GM21576 (cell line): ENCODE data around the gene TAF6.
"Not testable (repeated sequence)": the region's sequence is repeated elsewhere in the genome, so short reads cannot be mapped to it uniquely, and the experiment has no call there.

Experiments used
- ATAC-seq: cut with Tn5 transposase; IDR thresholded peaks from one replicate; pipeline ENCODE4 v1.9.1; 2021; ENCODE audit warnings: mild to moderate bottlenecking, moderate library complexity; ENCODE audit not compliant: unreplicated experiment

Gene TAF6

DNA sequence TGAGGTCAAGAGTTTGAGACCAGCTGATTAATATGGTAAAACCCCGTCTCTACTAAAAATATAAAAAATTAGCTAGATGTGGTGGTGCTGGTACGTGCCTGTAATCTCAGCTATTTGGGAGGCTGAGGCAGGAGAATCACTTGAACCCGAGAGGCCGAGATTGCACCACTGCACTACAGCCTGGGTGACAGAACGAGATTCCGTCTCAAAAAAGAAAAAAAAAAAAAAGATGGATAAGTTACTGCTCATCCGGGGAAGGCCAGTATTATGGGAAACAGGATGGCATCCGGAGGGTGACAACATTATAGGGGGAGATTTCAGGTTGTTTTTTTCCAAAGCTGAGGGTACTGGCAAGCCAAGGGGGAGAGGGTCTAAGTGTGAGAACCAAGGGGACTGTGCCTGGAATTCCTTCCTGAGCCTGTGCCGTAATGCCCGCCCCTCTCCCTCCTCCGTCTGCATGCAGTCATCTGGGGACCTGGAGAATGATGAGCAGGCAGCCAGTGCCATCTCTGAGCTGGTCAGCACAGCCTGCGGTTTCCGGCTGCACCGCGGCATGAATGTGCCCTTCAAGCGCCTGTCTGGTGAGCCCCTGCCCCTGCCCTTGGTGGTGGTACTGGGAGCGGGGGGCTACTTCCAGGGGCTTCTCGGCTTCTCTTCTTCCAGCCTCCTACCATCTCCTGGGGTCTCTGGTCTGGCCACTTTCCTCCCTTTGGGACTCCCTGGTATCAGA, 33.9 kb upstream of the TAF6 start:
- no peak for ATAC-seq

DNA sequence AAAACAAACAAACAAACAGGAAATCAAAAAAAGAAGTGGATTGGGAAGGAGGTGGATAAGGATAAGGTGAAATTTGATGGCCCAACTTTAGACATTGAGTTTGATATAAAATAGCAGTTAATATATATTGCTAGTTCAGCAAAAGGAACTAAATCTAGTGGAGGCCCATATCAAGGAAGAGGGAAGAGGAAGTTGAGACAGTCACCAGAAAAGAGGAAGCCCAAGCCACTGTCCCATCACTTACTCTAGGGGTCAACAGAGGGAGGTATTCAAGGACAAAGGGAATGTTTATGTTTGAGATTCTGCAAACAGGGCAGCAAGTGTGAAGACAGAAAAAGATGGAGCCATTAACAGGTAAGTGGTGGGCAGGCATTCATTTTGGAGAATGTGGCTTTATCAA, 33.2 kb upstream of the TAF6 start:
- no peak for ATAC-seq

DNA sequence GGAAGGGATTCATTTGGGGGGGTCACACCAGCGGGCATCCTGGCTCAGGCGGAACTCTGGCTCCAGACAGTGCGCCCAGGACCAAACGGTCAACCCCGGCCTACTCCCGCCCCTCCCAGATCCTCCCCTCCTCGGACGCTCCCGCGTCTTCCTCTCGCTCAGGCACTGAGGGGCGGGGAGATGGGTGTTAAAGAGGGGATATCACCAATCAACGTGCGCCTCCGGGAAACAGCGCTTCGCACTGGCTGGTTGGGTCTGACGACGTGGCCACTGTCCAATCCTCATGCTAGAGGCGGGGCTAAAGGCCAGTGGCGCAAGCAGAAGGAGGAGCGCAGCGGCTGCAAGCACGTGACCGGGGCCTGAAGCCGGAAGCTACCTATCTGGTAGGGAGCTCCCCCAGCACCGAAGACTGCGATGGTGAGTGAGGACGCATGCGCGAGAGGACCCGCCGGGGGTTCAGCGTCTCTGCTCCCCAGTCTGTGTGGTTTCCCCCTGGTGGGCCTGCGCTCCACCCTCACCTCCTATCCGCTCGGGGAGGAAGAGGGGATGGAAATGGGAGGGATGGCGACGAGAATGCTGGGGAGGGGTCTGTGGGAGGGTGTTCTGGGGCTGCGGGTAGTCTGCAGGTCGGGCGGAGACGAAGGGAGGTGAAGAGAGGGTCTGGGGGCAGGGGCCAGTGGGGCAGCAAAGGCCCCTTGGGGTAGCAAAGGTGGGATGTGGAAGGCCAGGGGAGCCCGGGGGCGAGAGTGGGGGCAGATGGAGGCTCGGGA, 29.6 kb upstream of the TAF6 start, which contains the start of gene LAMTOR4:
TSS of gene LAMTOR4 (plus strand) at position 360 of the 770 bp plus-strand sequence. CDS start at position 415, 55 bp downstream.
- ATAC-seq = peak; percentile 98

DNA sequence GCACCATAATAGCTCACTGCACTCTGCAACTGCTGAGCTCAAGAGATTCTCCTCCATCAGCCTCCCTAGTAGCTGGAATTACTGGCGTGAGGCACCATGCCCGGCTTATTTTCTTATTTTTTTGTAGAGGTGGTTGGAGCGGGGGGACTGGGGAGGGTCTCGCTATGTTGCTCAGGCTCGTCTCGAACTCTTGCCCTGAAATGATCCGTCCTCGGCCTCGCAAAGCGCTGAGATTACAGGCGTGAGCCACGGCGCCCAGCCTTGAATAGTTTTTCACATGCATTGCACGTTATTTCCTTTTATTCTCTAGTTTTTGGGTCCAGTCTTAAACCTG, 29.0 kb upstream of the TAF6 start:
- ATAC-seq = no peak

DNA sequence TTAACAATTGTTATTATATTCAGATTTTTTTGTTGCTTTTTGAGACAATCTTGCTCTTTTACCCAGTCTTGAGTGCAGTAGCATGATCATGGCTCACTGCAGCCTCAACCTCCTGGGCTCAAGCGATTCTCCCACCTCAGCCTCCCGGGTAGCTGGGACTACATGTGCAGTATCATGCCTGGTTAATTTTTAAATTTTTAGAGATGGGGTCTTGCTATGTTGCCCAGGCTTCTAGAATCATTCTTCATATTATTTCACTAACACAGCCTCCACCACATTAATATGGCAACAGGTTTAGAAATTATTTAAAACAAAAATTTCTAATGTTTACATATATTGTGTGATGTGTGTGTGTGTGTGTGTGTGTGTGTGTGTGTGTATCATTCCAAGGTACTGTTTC, 28.1 kb upstream of the TAF6 start:
- ATAC-seq = no peak

DNA sequence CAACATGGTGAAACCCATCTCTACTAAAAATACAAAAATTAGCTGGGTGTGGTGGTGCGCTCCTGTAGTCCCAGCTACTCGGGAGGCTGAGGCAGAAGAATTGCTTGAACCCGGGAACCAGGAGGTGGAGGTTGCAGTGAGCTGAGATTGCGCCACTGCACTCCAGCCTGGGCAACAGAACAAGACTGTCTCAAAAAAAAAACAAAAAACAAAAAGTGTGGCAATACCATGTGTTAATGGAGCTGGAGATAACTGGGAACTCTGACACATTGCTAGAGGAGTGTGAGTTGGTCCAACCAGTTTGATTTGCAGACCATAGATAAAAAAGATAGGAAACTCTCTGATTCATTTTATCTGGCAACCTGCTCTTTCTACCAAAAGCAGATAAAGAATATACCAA, 27.2 kb upstream of the TAF6 start:
- ATAC-seq = not testable (repeated sequence)

DNA sequence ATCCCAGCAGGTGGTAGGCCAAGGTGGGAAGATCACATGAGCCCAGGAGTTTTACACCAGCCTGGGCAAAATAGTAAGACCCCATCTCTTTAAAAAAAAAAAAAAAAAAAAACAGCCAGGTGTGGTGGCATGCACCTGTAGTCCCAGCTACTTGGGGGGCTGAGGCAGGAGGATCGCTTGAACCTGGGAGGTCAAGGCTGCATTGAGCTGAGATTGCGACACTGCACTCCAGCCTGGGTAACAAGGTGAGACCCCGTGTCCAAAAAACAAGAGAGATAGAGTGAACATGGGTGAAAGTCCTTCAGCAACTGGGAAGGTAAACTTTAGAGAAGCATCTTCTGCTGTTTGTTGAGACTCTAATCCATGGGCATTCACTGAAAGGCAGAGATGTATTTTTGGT, 23.3 kb upstream of the TAF6 start:
- no peak for ATAC-seq

DNA sequence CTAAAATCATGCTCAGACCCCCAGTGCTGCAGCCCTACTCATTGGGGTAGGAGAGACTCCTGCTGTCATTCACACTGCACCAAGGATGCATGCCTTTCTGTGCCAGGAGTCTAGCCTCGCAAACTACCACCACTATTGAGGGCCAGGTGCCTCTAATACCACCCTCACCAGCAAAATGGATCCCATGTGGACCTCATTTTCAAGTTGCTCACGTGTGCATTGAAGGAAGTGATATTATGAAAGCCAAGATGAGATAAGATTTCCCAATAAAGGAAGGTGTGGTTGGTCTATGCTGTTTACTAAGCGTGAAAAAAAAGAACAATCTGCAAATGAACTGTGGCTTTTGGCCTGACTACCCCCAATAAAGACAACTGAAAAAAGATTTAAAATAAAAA, 22.4 kb upstream of the TAF6 start:
- ATAC-seq = no peak

DNA sequence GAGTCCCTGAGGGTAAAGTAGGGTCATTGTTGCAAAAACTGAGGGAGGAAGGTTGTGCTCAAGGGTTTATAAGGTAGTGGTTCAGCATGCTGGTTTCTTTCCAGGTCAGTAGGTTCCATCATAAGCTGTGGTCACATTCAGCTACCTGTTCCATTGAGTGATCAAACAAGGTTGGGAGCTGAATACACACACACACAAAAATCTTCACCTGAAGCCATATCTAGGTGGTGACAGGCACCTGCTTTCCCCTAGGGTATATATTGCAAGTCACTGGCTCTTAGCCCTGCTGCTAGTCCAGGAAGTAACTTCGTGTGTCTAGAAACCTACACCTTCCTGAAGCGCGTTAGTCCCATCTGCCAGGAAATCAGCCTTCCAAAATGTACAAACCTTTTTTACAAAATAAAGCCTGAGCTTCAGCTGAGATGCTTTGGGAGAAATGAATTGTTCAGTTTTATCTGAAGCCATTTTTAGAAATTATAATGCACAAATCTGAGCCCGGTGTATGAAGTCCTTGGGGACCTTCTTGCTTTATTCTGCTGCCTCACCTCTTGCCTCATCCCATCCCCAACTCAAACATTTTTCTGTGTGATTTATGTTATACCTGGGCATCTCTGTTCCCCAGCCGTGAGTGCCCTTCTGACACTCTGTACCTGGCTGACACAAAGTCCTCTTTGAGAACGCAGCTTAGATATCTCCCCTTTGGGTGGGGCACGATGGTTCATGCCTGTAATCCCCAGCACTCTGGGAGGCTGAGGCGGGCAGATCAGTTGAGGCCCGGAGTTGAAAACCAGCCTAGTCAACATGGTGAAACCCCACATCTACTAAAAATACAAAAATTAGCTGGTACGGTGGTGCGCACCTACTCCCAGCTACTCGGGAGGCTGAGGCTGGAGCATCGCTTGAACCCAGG, 18.9 kb upstream of the TAF6 start:
- ATAC-seq = no peak

DNA sequence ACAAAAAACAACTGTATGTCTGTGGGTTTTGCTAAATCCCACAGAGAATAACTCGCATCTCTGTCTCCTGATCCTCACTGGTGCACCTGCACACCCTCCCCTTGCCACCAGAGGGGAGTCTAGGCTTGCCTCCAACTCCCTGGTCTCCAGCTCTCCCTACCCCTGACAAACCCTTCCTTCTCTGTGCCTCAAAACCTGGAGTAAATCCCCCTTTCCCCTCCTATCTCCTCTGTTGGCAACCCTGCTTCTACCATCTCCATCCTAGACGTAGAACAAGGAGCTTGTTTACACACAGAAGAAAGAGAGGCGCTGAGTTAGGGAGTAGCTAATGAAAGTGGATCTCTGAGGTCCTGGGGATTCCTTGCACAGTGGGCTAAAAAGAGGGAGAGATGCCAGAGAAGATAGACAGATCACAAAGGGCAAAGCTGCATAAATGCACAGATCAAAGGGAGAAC, 13.6 kb upstream of the TAF6 start:
- ATAC-seq = no peak

DNA sequence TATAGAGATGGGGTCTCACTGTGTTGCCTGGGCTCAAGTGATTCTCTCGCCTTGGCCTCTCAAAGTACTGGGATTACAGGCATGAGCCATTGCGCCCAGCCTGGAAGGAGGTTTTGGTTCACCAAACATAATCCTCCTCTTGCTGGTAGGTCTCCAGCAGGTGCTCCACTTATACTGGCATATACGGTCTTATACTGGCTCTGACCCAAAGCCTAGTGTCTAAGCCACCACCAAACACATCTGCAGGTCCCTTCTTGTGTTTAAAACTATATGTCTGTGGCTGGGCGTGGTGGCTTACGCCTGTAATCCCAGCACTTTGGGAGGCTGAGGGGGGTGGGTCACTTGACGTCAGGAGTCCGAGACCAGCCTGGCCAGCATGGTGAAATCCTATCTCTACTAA, 13.0 kb upstream of the TAF6 start:
- no peak for ATAC-seq

DNA sequence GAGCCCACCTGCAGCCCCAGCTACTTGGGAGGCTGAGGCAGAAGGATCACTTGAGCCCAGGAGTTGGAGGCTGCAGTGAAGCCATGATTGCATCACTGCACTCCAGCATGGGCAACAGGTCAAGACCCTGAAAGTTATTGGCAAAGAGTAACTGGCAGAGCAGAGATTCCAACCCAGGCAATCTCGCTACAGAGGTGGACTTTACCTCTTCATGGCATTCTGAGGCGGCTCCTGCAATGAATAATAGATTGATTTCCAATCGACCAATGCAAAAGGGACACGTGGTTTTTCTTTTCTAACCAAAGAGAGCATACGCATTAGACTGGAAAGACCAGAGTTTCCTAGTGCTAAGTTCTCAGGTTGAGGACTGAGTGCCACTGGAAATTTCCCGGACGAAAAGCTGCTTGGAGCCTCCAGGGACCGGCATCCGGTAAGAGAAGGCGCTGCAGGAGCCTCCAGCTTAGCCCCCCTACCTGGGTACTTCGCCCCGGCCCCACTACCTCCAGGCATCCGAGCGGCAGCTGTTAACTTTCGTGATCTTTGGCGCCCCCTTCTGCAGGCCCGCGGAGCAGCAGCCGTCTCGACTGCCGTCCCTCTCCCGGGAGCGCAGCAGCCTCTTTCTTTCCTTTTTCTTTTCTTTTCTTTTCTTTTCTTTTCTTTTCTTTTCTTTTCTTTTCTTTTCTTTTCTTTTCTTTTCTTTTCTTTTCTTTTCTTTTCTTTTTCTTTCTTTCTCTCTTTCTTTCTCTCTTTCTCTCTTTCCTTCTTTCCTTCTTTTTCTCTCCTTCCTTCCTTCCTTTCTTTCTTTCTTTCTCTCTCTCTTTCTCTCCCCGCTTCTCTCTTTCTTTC, 11.7 kb upstream of the TAF6 start:
- ATAC-seq = no peak

DNA sequence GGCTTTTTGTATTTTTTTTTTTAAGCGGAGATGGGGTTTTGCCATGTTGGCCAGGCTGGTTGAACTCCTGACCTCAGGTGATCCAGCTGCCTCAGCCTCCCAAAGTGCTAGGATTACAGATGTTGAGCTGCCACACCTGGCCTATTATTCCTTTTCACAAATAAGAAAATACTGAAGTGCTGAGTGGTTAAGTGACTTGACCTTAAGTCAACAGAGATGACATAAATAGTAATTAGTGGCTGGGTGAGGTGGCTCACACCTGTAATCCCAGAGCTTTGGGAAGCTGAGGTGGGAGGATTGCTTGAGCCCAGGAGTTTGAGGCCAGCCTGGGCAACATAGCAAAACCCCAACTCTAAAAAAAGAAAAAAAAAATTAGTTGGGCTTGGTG, 11.1 kb upstream of the TAF6 start:
- ATAC-seq = not testable (repeated sequence)

DNA sequence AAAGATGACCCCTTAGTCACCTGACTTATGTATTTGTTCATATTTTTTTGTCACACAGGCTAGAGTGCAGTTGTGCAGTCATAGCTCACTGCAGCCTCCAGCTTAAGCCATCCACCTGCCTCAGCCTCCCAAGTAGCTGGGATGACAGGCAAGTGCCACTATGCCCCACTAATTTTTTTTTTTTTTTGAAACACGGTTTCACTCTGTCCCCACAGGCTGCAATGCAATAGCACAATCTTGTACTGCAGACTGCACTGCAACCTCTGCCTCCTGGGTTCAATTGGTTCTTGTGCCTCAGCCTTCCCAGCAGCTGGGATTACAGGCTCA, 9.4 kb upstream of the TAF6 start:
- no peak for ATAC-seq

DNA sequence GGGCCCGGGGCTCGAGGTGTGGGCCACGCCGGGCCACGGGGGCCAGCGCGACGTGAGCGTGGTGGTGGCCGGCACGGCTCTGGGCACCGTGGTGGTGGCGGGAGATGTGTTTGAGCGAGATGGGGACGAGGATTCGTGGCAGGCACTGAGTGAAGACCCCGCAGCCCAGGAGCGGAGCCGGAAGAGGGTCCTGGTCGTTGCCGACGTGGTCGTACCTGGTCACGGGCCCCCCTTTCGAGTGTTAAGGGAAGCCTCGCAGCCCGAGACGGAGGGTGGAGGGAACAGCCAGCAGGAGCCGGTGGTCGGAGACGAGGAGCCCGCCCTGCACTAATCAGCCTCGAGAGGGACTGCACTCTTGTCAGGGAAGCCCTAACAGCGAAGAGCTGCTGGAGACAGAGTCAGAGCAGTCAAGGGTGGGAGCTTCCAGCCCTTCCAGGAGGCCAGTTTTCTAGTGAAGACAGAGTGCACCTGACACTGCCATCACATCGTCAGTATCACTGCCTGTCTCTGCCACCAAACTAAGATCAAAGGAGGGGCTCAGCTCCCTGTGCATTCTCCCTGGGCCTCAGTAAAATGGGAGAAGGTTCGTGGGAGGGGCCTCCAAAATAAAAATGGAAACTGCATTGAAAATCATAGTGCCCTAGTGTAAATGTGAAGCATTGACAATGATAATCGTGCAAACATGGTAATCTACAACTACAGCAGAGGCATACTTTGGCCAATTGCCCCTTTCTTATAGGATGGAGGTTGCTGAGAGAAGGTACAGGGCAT, 8.9 kb upstream of the TAF6 start:
- ATAC-seq = no peak

DNA sequence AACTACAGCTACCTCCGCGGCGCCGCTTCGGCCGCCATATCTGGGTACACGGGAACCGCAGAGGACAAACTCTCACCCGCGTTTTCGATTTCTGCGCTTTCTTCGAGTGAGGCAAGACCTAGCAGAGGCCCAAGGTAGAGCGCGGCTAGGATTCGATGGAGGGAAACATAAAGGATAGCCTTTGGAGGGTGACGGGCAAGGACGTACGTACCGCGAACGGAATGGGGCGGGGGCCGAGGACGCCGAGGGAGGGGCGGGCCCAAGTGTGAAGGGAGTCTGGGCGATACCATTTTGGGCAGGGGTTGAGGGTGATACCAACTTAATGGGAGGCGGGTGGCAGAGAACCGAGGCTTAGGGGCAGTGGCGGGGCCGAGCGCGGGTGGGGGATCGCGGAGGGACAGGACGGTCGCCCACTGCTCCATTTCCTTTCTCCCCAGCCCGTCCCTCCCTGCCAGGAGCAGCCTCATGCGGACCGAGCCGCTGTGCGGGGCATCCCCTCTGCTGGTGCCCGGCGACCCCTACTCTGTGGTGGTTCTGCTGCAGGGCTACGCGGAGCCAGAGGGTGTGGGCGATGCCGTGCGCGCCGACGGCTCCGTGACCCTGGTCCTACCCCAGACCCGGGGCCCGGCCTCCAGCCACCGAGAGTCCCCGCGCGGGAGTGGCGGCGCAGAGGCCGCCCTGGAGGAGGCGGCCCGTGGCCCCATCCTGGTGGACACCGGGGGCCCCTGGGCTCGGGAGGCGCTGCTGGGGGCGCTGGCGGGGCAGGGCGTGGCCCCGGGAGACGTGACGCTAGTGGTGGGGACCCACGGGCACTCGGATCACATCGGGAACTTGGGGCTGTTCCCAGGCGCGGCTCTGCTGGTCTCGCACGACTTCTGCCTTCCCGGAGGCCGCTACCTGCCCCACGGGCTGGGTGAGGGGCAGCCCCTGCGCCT, 8.0 kb upstream of the TAF6 start, which contains the start of gene MBLAC1:
TSS of gene MBLAC1 (plus strand) at position 37 of the 935 bp plus-strand sequence. CDS start at position 466, 429 bp downstream.
- peak; percentile 56 for ATAC-seq

DNA sequence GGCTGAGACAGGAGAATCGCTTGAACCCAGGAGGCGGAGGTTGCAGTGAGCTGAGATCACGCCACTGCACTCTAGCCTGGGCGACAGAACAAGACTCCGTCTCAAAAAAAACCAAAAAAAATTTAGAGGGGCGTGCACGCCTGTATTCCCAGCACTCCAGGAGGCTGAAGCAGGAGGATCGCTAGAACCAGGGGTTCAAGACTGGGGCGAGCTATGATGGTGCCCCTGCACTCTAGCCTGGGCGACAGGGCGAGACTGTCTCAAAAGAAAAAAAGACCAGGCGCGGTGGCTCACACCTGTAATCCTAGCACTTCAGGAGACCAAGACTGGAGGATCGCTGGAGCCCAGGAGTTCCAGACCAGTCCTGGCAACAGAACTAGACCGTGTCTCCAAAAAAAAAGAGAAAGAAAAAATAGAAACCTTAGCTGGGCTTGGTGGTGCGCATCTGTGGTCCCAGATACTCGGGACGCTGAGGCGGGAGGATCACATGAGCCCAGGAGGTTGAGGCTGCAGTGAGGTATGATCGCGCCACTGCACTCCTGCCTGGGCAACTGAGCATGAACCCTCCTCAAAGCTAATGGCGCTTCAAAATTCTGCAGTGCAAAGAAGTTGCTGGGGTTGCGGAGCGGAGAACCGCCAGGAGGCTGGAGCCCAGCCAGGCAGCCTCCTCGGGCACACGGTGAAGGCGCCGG, 7.2 kb upstream of the TAF6 start:
- ATAC-seq = no peak
